Measurements from ENCODE around the gene CPNE2.
"Not testable (repeated sequence)": the region's sequence is repeated elsewhere in the genome, so short reads cannot be mapped to it uniquely, and the experiment has no call there.

Gene CPNE2

GRCh38 chr16:57167538-57167937 lies 75.2 kb downstream of the CPNE2 start:
- no peak for DNase-seq (ENCODE audit: low read depth, low spot score)

GRCh38 chr16:57167953-57168352 lies 75.6 kb downstream of the CPNE2 start:
- DNase-seq (ENCODE audit: low read depth, low spot score): no peak

GRCh38 chr16:57169327-57169726 lies 76.9 kb downstream of the CPNE2 start:
- no peak for DNase-seq (ENCODE audit: low read depth, low spot score)

- DNase-seq (ENCODE audit: low read depth, low spot score): no peak
Observed at GRCh38 chr16:57172721-57173290, 80.4 kb downstream of the CPNE2 start.

GRCh38 chr16:57175896-57176295 lies 83.5 kb downstream of the CPNE2 start:
- no peak for DNase-seq (ENCODE audit: low read depth, low spot score)

- DNase-seq (ENCODE audit: low read depth, low spot score): no peak
Observed at GRCh38 chr16:57178196-57178595, 85.8 kb downstream of the CPNE2 start.

GRCh38 chr16:57178793-57179212 lies 86.4 kb downstream of the CPNE2 start:
- no peak for DNase-seq (ENCODE audit: low read depth, low spot score)

- DNase-seq (ENCODE audit: low read depth, low spot score): no peak
Observed at GRCh38 chr16:57179215-57179828, 86.9 kb downstream of the CPNE2 start.

- no peak for DNase-seq (ENCODE audit: low read depth, low spot score)
Observed at GRCh38 chr16:57184113-57184512, 91.7 kb downstream of the CPNE2 start.

GRCh38 chr16:57184887-57185445 lies 92.6 kb downstream of the CPNE2 start:
- no peak for DNase-seq (ENCODE audit: low read depth, low spot score)

- DNase-seq (ENCODE audit: low read depth, low spot score): no peak
Observed at GRCh38 chr16:57185446-57185944, 93.1 kb downstream of the CPNE2 start.

GRCh38 chr16:57185945-57186871 lies 93.8 kb downstream of the CPNE2 start, which contains the start of the genes PSME3IP1 and RSPRY1:
Gene PSME3IP1, minus strand, starts transcription at chr16:57186039. Its CDS starts 12,185 bp downstream, at chr16:57173854.
Gene RSPRY1, plus strand, starts transcription at chr16:57186329. Its CDS starts 18,330 bp downstream, at chr16:57204659.
- peak; percentile 99 for DNase-seq (ENCODE audit: low read depth, low spot score)

- no peak for DNase-seq (ENCODE audit: low read depth, low spot score)
Observed at GRCh38 chr16:57186872-57187854, 94.8 kb downstream of the CPNE2 start.

- DNase-seq (ENCODE audit: low read depth, low spot score): not testable (repeated sequence)
Observed at GRCh38 chr16:57187902-57188710, 95.7 kb downstream of the CPNE2 start.

- DNase-seq (ENCODE audit: low read depth, low spot score): no peak
Observed at GRCh38 chr16:57188711-57189002, 96.3 kb downstream of the CPNE2 start.

- not testable (repeated sequence) for DNase-seq (ENCODE audit: low read depth, low spot score)
Observed at GRCh38 chr16:57189527-57189926, 97.1 kb downstream of the CPNE2 start.

- no peak for DNase-seq (ENCODE audit: low read depth, low spot score)
Observed at GRCh38 chr16:57190136-57190535, 97.8 kb downstream of the CPNE2 start.

GRCh38 chr16:57191056-57191571 lies 98.7 kb downstream of the CPNE2 start:
- no peak for DNase-seq (ENCODE audit: low read depth, low spot score)

- DNase-seq (ENCODE audit: low read depth, low spot score): peak; percentile 69
Observed at GRCh38 chr16:57192146-57192545, 99.8 kb downstream of the CPNE2 start.

Data from smooth muscle cell of the brain vasculature (primary cell).